ENCODE measurements around the gene RPUSD4. TPM values are rescaled to one million over a fixed set of nuclear protein-coding genes. Genes with fewer than 3 reads are reported as not detected.

The RPUSD4 gene
- total RNA-seq, 2 donors from 2014 or later: 25.4 to 41.2 TPM

DNA sequence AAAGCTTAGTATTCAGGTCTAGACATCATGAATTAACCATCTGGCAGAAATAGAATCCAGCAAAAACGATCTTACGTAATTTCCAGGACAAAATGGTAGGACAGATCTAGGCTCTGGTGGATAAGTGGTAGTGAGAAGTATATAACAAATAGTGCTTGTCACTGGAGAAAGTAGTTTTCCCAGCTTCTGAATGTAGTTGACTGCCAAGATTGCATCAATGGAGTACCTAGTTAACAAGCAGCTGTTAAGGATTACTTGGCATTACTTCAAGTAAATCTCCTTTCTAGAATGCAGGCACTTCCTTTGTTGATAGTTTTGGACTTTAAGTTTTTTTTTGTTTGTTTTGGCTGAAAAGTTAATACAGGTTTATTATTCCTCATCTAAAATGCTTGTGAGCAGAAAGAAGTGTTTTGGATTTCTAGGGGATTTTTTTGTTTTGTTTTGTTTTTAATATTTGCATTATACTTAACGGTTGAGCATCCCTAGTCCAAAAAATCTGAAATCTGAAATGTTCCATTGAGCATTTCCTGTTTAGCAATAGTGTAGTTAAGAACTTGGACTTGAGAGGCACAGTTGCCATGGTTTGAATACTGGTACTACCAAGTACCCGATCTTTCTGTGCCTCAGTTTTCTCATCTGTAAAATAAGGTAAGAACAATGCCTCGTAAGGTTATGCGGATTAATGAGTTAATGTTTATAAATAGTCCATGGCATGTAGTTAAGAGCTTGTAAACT lies 20.4 kb upstream of the RPUSD4 start:
- H3K4me1 ChIP-seq: peaks cover 12% of the 10 kb centered on the region
- 55 to 58% methylated on average over 6 of the region's 6 CpGs for WGBS, 2 donors
- H3K9me3 ChIP-seq: no peaks in the 10 kb centered on the region
- no peaks in the 10 kb centered on the region for H3K36me3 ChIP-seq (replicated peaks in 1 of 2; ENCODE audit: insufficient read depth in 1 of 2, low read depth in 2 of 2)
- peak; percentile 52 for ATAC-seq
- H3K4me3 ChIP-seq: no peak overlapping the region
- no peaks in the 10 kb centered on the region for H3K27me3 ChIP-seq
- no peak for DNase-seq
- H3K27ac ChIP-seq: peak overlapping the region in 1 of 4 donors; percentile 19
- TF ChIP-seq POLR2A (IDR thresholded peaks at IDR 0.05): no peak
- TF ChIP-seq, protein P1, sequence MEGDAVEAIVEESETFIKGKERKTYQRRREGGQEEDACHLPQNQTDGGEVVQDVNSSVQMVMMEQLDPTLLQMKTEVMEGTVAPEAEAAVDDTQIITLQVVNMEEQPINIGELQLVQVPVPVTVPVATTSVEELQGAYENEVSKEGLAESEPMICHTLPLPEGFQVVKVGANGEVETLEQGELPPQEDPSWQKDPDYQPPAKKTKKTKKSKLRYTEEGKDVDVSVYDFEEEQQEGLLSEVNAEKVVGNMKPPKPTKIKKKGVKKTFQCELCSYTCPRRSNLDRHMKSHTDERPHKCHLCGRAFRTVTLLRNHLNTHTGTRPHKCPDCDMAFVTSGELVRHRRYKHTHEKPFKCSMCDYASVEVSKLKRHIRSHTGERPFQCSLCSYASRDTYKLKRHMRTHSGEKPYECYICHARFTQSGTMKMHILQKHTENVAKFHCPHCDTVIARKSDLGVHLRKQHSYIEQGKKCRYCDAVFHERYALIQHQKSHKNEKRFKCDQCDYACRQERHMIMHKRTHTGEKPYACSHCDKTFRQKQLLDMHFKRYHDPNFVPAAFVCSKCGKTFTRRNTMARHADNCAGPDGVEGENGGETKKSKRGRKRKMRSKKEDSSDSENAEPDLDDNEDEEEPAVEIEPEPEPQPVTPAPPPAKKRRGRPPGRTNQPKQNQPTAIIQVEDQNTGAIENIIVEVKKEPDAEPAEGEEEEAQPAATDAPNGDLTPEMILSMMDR (IDR thresholded peaks at IDR 0.05): no peak
- intact Hi-C loops (cut with DNase I): no loop called here

DNA sequence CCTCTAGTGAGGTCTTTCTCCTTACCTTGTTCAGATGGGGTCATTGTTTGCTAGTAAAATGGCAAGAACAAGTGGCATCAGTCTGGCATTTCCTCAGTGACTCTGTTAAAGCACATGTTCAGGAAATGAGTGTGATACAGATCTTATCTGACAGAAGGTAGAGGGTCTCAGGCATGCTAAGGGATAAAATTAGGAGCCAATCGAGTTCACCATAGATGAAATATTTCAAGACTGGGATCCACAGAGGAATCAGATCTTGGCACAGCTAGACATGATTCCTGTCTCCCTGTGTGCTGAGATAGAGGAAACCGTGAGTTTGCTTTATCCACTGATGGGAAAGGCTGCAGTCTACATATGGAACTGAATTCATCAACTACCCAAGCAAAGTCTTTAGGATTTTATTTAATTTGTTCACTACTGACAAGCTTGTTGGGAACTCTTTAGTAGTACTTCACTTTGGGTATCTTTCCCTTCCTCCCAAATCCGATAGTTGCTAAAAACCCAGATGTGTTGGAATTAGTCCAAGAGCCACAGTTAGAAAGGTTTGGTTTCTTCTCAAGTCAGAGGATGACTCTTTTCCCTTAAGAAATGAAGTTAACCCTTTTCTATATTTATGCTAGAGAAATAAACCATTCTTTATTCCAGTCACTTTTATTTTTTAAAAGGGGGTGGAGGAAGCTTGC lies 18.5 kb upstream of the RPUSD4 start:
- Histone ChIP-seq H3K27me3 (no peaks in the 10 kb centered on the region), H3K36me3 (replicated peaks in 1 of 2; ENCODE audit: insufficient read depth in 1 of 2, low read depth in 2 of 2) (no peaks in the 10 kb centered on the region), H3K4me3 (no peak overlapping the region), H3K27ac (no peak overlapping the region), H3K9me3 (no peaks in the 10 kb centered on the region), H3K4me1 (peaks cover 12% of the 10 kb centered on the region)
- 85 to 86% methylated on average over 3 of the region's 3 CpGs for WGBS, 2 donors
- ATAC-seq (no peak), DNase-seq (no peak)
- TF ChIP-seq, protein P1 (IDR thresholded peaks at IDR 0.05): no peak
- TF ChIP-seq POLR2A (IDR thresholded peaks at IDR 0.05): no peak
- intact Hi-C loops (cut with DNase I): no loop called here

DNA sequence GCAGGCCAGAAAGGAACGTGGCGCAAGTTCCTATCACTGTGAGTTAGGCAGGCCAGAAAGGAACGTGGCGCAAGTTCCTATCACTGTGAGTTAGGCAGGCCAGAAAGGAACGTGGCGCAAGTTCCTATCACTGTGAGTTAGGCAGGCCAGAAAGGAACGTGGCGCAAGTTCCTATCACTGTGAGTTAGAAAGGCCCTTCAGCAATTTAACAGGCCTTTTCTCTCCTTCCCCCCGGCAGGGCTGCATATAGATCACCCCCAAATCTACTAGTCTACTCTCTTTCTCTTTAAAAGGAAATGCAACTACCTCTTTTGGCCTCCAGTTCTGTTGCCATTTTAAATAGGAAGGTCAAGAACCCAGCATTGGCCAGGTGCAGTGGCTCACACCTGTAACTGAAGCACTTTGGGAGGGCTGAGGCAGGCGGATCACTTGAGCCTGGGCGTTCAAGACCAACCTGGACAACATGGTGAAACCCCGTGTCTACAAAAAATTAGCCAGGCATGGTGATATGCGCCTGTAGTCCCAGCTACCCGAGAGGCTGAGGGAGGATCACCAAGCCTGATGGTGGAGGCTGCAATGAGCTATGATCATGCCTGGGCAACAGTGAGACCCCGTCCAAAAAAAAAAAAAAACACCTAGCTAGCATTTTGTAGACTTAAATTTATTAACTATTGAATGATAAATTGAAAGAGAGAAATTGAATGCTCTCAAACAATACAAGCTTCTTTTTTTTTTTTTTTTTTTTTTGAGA lies 15.1 kb upstream of the RPUSD4 start:
- ATAC-seq: no peak
- no peaks in the 10 kb centered on the region for H3K36me3 ChIP-seq (replicated peaks in 1 of 2; ENCODE audit: insufficient read depth in 1 of 2, low read depth in 2 of 2)
- H3K4me1 ChIP-seq: peaks cover 3% of the 10 kb centered on the region
- H3K27me3 ChIP-seq: no peaks in the 10 kb centered on the region
- intact Hi-C loops (cut with DNase I): no loop called here
- no peaks in the 10 kb centered on the region for H3K9me3 ChIP-seq
- TF ChIP-seq, protein P1 (IDR thresholded peaks at IDR 0.05): no peak
- TF ChIP-seq POLR2A (IDR thresholded peaks at IDR 0.05): no peak
- no peak overlapping the region for H3K4me3 ChIP-seq
- H3K27ac ChIP-seq: no peak overlapping the region
- no peak for DNase-seq
- WGBS, 2 donors: 92 to 98% methylated on average over 9 of the region's 15 CpGs

DNA sequence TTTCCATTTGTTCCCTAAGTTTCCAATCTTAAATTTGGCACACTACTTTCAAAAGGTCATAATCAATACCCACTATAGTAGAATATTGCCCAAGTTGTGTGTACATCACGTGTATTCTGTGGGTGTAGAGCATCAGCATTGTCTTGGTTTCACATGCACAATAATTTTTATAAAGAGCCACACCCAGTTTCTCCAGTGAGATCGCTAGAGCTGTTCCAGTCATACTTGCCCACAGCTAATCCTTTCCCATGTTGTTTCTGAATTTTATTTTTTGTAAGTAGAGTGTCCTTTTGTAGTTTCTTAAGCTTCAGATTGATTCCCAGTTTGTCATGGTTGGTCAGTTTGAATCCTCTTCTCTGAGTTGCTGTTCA lies 13.8 kb upstream of the RPUSD4 start:
- Histone ChIP-seq H3K4me3 (no peak overlapping the region), H3K9me3 (no peaks in the 10 kb centered on the region), H3K4me1 (no peaks in the 10 kb centered on the region), H3K27me3 (no peaks in the 10 kb centered on the region), H3K27ac (no peak overlapping the region), H3K36me3 (replicated peaks in 1 of 2; ENCODE audit: insufficient read depth in 1 of 2, low read depth in 2 of 2) (no peaks in the 10 kb centered on the region)
- intact Hi-C loops (cut with DNase I): no loop called here
- WGBS, 2 donors: 91 to 92% methylated on average over 2 of the region's 2 CpGs
- TF ChIP-seq, protein P1 (IDR thresholded peaks at IDR 0.05): no peak
- TF ChIP-seq POLR2A (IDR thresholded peaks at IDR 0.05): no peak
- no peak for ATAC-seq
- DNase-seq: no peak
